Smooth muscle cell (in vitro differentiated cells): ENCODE results near the gene SCAMP5. TPM values are rescaled to one million over a fixed set of nuclear protein-coding genes. Genes with fewer than 3 reads are reported as not detected.

Experiments used
- DNase-seq: peaks from one replicate; lab custom pipeline; 2025; ENCODE audit not compliant: unreplicated experiment; lab: John Stamatoyannopoulos, UW
- H2AFZ ChIP-seq: fragments of 200-600 bp; sonication (generic); 2 replicates; pipeline ENCODE4 v1.6.0; 2016; ENCODE audit warnings: antibody characterized with exemption, low read depth, mild to moderate bottlenecking
- H3F3A ChIP-seq: fragments of 200-600 bp; sonication (generic); 2 replicates; pipeline ENCODE4 v1.6.0; 2017; ENCODE audit warnings: antibody characterized with exemption, low read depth
- H3K27ac ChIP-seq: fragments of 200-600 bp; sonication (generic); 2 replicates; pipeline ENCODE4 v1.5.1; 2016; ENCODE audit warnings: low read depth, mild to moderate bottlenecking
- H3K27me3 ChIP-seq: fragments of 200-600 bp; sonication (generic); 2 replicates; pipeline ENCODE4 v1.6.1; 2016; ENCODE audit warnings: low read depth, mild to moderate bottlenecking
- H3K36me3 ChIP-seq: fragments of 200-600 bp; sonication (generic); 2 replicates; pipeline ENCODE4 v1.5.1; 2016; ENCODE audit warnings: low read depth
- H3K4me1 ChIP-seq: fragments of 200-600 bp; sonication (generic); 2 replicates; pipeline ENCODE4 v1.5.1; 2016; ENCODE audit warnings: low read depth
- H3K4me2 ChIP-seq: fragments of 200-600 bp; sonication (generic); 2 replicates; pipeline ENCODE4 v1.6.0; 2016; ENCODE audit warnings: mild to moderate bottlenecking
- H3K4me3 ChIP-seq: fragments of 200-600 bp; sonication (generic); 2 replicates; pipeline ENCODE4 v1.5.1; 2016; ENCODE audit warnings: mild to moderate bottlenecking
- H3K79me2 ChIP-seq: fragments of 200-600 bp; sonication (generic); 2 replicates; pipeline ENCODE4 v1.6.0; 2016; ENCODE audit warnings: low read depth, mild to moderate bottlenecking
- H3K9ac ChIP-seq: fragments of 200-600 bp; sonication (generic); 2 replicates; pipeline ENCODE4 v1.6.0; 2016; ENCODE audit warnings: low read depth
- H3K9me3 ChIP-seq: fragments of 200-600 bp; sonication (generic); replicated peaks from 2 replicates; pipeline ENCODE4 v1.5.1; 2016; ENCODE audit warnings: low read depth
- H4K20me1 ChIP-seq: fragments of 200-600 bp; sonication (generic); 2 replicates; pipeline ENCODE4 v1.6.0; 2016; ENCODE audit warnings: low read depth
- CTCF ChIP-seq: fragments of 200-600 bp; sonication (generic); IDR thresholded peaks from 2 replicates; pipeline ENCODE4 v1.5.1; 2017; ENCODE audit warnings: borderline replicate concordance, mild to moderate bottlenecking, antibody characterized with exemption; ENCODE audit not compliant: insufficient read depth, poor library complexity, severe bottlenecking
- WGBS: methylation state at CpG from one replicate; pipeline ENCODE4 v1.1.7; 2016; ENCODE audit warnings: low lambda C conversion rate; 5-methylcytosine and 5-hydroxymethylcytosine counted together
- polyA plus RNA-seq: library from polyadenylated mRNA; unstranded; fragments of >200 nt; fragmentation: Nextera tagmentation; extraction: Ambion mirVana; gene quantifications from 2 replicates; pipeline ENCODE4 v1.2.1, GENCODE V29; 2016
- total RNA-seq: library from RNA; depleted of rRNA; stranded (reverse); fragments of >200 nt; gene quantifications from 2 replicates; pipeline ENCODE4 v1.2.3, GENCODE V29; 2014

SCAMP5 gene
- total and polyA plus RNA-seq, 2 experiments from 2014 or later: 6.6 to 18.1 TPM

- no peaks in the 10 kb centered on the region for H3K79me2 ChIP-seq
- H4K20me1 ChIP-seq: no peaks in the 10 kb centered on the region
- 34% methylated on average over 4 of the region's 4 CpGs for WGBS
- no peak for TF ChIP-seq CTCF
- peaks cover 8% of the 10 kb centered on the region for H3F3A ChIP-seq
- H3K4me3 ChIP-seq: no peak overlapping the region
- no peak overlapping the region for H3K4me2 ChIP-seq
- H3K27ac ChIP-seq: peak overlapping the region; percentile 38
- no peak for DNase-seq
- no peak overlapping the region for H2AFZ ChIP-seq
- H3K9me3 ChIP-seq: no peaks in the 10 kb centered on the region
- no peak overlapping the region for H3K9ac ChIP-seq
- H3K4me1 ChIP-seq: no peaks in the 10 kb centered on the region
- H3K27me3 ChIP-seq: no peaks in the 10 kb centered on the region
- H3K36me3 ChIP-seq: no peaks in the 10 kb centered on the region
These were observed 17.8 kb upstream of the SCAMP5 start for GRCh38 chr15:74977599-74977998.

GRCh38 chr15:74978077-74978476 is 17.3 kb upstream of the SCAMP5 start:
- H3K27me3 ChIP-seq: no peaks in the 10 kb centered on the region
- H3K4me1 ChIP-seq: no peaks in the 10 kb centered on the region
- DNase-seq: no peak
- no peak overlapping the region for H3K4me3 ChIP-seq
- no peak overlapping the region for H3K4me2 ChIP-seq
- no peaks in the 10 kb centered on the region for H3K79me2 ChIP-seq
- H3F3A ChIP-seq: peaks cover 8% of the 10 kb centered on the region
- peak overlapping the region; percentile 38 for H3K27ac ChIP-seq
- no peaks in the 10 kb centered on the region for H3K36me3 ChIP-seq
- no peak for TF ChIP-seq CTCF
- H4K20me1 ChIP-seq: no peaks in the 10 kb centered on the region
- no peak overlapping the region for H2AFZ ChIP-seq
- WGBS: 68% methylated on average over 1 of the region's 1 CpG
- no peaks in the 10 kb centered on the region for H3K9me3 ChIP-seq
- H3K9ac ChIP-seq: no peak overlapping the region

DNA sequence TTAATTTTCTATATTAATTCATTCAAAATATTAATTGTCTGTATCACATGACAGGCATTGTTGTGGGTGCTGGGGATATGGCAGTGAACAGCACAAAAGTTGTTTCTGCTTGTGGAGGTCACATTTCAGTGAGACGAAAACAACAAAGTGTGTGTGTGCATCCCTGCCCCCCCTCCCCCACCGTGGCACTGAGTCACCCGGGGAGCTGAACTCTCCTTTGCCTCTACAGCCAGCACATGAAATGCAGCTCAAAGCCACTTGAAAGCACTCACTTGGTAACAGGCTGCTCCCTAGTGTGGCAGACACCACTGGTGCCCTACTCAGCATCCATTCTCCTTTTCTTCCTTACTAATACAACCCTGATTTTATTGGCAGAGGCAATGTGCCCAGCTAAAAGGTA is 16.9 kb upstream of the SCAMP5 start:
- TF ChIP-seq CTCF: no peak
- Histone ChIP-seq H3K4me3 (no peak overlapping the region), H3K79me2 (no peaks in the 10 kb centered on the region), H3K36me3 (no peaks in the 10 kb centered on the region), H3K9me3 (no peaks in the 10 kb centered on the region), H3K4me1 (no peaks in the 10 kb centered on the region), H3K27ac (no peak overlapping the region), H3F3A (peaks cover 8% of the 10 kb centered on the region), H3K9ac (no peak overlapping the region), H3K4me2 (no peak overlapping the region), H3K27me3 (no peaks in the 10 kb centered on the region), H4K20me1 (no peaks in the 10 kb centered on the region), H2AFZ (no peak overlapping the region)
- WGBS: 0% methylated on average over 2 of the region's 3 CpGs
- DNase-seq: no peak

DNA sequence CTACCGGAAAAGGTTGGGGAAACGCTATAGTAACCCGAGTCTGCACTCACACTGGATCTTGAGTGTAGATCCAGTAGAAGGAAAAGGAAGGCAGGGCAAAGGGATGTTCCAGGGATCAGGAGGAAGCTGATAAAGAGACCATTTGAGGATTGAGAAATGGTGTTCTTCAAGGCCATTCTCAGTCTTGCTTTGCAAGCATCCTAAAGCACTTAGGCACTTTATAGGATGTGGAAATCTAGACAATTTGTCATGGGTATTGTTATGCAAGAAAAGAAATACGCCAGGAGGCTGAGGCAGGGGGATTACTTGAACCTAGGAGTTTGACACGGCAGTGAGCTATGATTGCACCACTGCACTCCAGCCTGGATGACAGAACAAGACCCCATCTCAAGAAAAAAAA is 13.2 kb upstream of the SCAMP5 start:
- DNase-seq: no peak
- TF ChIP-seq CTCF: no peak
- Histone ChIP-seq H3K36me3 (no peaks in the 10 kb centered on the region), H2AFZ (no peak overlapping the region), H3K9ac (no peak overlapping the region), H3K4me2 (no peak overlapping the region), H3K27me3 (peaks cover 15% of the 10 kb centered on the region), H4K20me1 (no peaks in the 10 kb centered on the region), H3K27ac (no peak overlapping the region), H3K4me3 (no peak overlapping the region), H3K79me2 (no peaks in the 10 kb centered on the region), H3F3A (peaks cover 8% of the 10 kb centered on the region), H3K4me1 (no peaks in the 10 kb centered on the region), H3K9me3 (no peaks in the 10 kb centered on the region)
- WGBS: 86% methylated on average over 5 of the region's 5 CpGs
